NK-92 (cell line): ENCODE data around the gene PDE4A.

Experiments used
- DNase-seq: peaks from one replicate; lab custom pipeline; 2025; ENCODE audit not compliant: unreplicated experiment; lab: John Stamatoyannopoulos, UW

PDE4A gene

GRCh38 chr19:10505583-10506229 is 85.4 kb downstream of the PDE4A start:
- no peak for DNase-seq

GRCh38 chr19:10508036-10508435 is 87.7 kb downstream of the PDE4A start:
- DNase-seq, result no peak

GRCh38 chr19:10508707-10509106 is 88.4 kb downstream of the PDE4A start:
- no peak for DNase-seq

GRCh38 chr19:10510301-10510802 is 90.0 kb downstream of the PDE4A start:
- no peak for DNase-seq

- DNase-seq, result no peak
These were observed 92.9 kb downstream of the PDE4A start for GRCh38 chr19:10513223-10513622.

- no peak for DNase-seq
These were observed 94.1 kb downstream of the PDE4A start for GRCh38 chr19:10514211-10515145.

GRCh38 chr19:10516064-10516385 is 95.7 kb downstream of the PDE4A start:
- no peak for DNase-seq

- no peak for DNase-seq
These were observed 96.4 kb downstream of the PDE4A start for GRCh38 chr19:10516671-10517286.

- no peak for DNase-seq
These were observed 97.0 kb downstream of the PDE4A start, which contains the start of gene S1PR5 for GRCh38 chr19:10517361-10517759. Gene S1PR5, minus strand, starts transcription at chr19:10517447. Its CDS starts 2,436 bp downstream, at chr19:10515011.

GRCh38 chr19:10517760-10518443 is 97.6 kb downstream of the PDE4A start:
- DNase-seq, result no peak

- DNase-seq, result no peak
These were observed 98.4 kb downstream of the PDE4A start for GRCh38 chr19:10518444-10519361.
